ENCODE measurements around the gene TRIM40. TPM values are rescaled to one million over a fixed set of nuclear protein-coding genes. Genes with fewer than 3 reads are reported as not detected.
A peak's percentile ranks its signal among the peaks of the same experiment; 100 is the strongest.

Gene TRIM40
- total and polyA plus RNA-seq, 2 of the 13 experiments (the other 11 are each of a cell fraction or from before 2014, with no cell fraction given): 0.58 TPM; not detected in 1

- TF ChIP-seq ZBTB39 (CRISPR knock-in tag; IDR thresholded peaks at IDR 0.05) (no peak), CENPT (CRISPR knock-in tag; IDR thresholded peaks at IDR 0.05; ENCODE audit: low read depth) (no peak; the same call in 1 of the 2 replicates), TBX2 (CRISPR knock-in tag; IDR thresholded peaks at IDR 0.05; ENCODE audit: borderline replicate concordance) (peak; percentile 87; the same call in 1 of the 2 replicates), ARID2 (CRISPR knock-in tag; IDR thresholded peaks at IDR 0.05; ENCODE audit: borderline replicate concordance) (peak; percentile 96), ZNF609 (CRISPR knock-in tag; IDR thresholded peaks at IDR 0.05; ENCODE audit: borderline replicate concordance) (no peak; the same call in none of the 2 replicates), ZNF557 (CRISPR knock-in tag; IDR thresholded peaks at IDR 0.05) (no peak; the same call in 1 of the 2 replicates), FOXJ3 (CRISPR knock-in tag; IDR thresholded peaks at IDR 0.05; ENCODE audit: borderline replicate concordance) (no peak; the same call in 1 of the 2 replicates), ZNF891 (CRISPR knock-in tag; IDR thresholded peaks at IDR 0.05) (peak; percentile 85), RFXAP (CRISPR knock-in tag; IDR thresholded peaks at IDR 0.05; ENCODE audit: borderline replicate concordance) (0 out of 2 replicates have a peak, but pooled peaks have one; percentile 48), NR2F1 (CRISPR knock-in tag; IDR thresholded peaks at IDR 0.05) (no peak), USF2 (IDR thresholded peaks at IDR 0.05; ENCODE audit: low read depth, low read length) (no peak), USF2 (CRISPR knock-in tag; IDR thresholded peaks at IDR 0.05; ENCODE audit: borderline replicate concordance) (0 out of 2 replicates have a peak, but pooled peaks have one; percentile 21), MYC (CRISPR knock-in tag; IDR thresholded peaks at IDR 0.05; ENCODE audit: borderline replicate concordance) (peak; percentile 70; the same call in 1 of the 2 replicates), TCF12 (IDR thresholded peaks at IDR 0.05) (no peak), TCF12 (CRISPR knock-in tag; IDR thresholded peaks at IDR 0.05) (peak; percentile 46; the same call in 1 of the 2 replicates), ATF5 (CRISPR knock-in tag; IDR thresholded peaks at IDR 0.05; ENCODE audit: low read depth) (peak; percentile 65; the same call in 1 of the 2 replicates), CBX2 (IDR thresholded peaks at IDR 0.05; ENCODE audit: low read depth, low read length) (no peak), CBX2 (CRISPR knock-in tag; IDR thresholded peaks at IDR 0.05; ENCODE audit: low read depth) (no peak)
Measured at GRCh38 chr6:30163090-30163917, 27.4 kb downstream of the TRIM40 start, which contains the start of gene TRIM15 (continued).

Data from HepG2 (cell line).